ENCODE measurements around the gene ABTB1.

The ABTB1 gene

GRCh38 chr3:127678315-127678599 is 5.5 kb downstream of the ABTB1 start:
- ChIA-PET POLR2A (no interaction called here), CTCF (interaction anchor here (1.0 kb wide), 1 partner anchor 30 kb away, joined by 3 read pairs; no protein-coding TSS in a partner anchor)
- Histone ChIP-seq H3K9me3 (ENCODE audit: control insufficient read depth, insufficient read depth, low read depth, low read length) (no peaks in the 10 kb centered on the region), H3K4me3 (ENCODE audit: low read depth, low read length) (no peak overlapping the region), H3K27ac (ENCODE audit: extremely low read depth, low read depth, low read length) (no peak overlapping the region), H3K36me3 (ENCODE audit: control insufficient read depth in 2 of 2, insufficient read depth in 1 of 2, low read length in 2 of 2) (peaks cover 0 to 18% of the 10 kb centered on the region in 2 experiments; a peak in 1 of 3 replicates), H3K4me1 (ENCODE audit: control insufficient read depth, insufficient read depth, low read length) (no peaks in the 10 kb centered on the region)
- TF ChIP-seq ZSCAN18 (tag by site-specific recombination; IDR thresholded peaks at IDR 0.05): no peak
- no peak for TF ChIP-seq ZNF354C (tag by site-specific recombination; IDR thresholded peaks at IDR 0.05; ENCODE audit: borderline replicate concordance, low read depth)
- TF ChIP-seq ZNF488 (tag by site-specific recombination; IDR thresholded peaks at IDR 0.05): no peak
- TF ChIP-seq ZNF585B (tag by site-specific recombination; IDR thresholded peaks at IDR 0.05): no peak
- no peak for TF ChIP-seq ZNF501 (tag by site-specific recombination; IDR thresholded peaks at IDR 0.05)
- TF ChIP-seq ZNF148 (tag by site-specific recombination; IDR thresholded peaks at IDR 0.05; ENCODE audit: borderline replicate concordance): no peak
- no peak for TF ChIP-seq ZNF23 (tag by site-specific recombination; IDR thresholded peaks at IDR 0.05; ENCODE audit: borderline replicate concordance)
- no peak for TF ChIP-seq YY2 (tag by site-specific recombination; IDR thresholded peaks at IDR 0.05)
- no peak for TF ChIP-seq ZNF274 (IDR thresholded peaks at IDR 0.05; ENCODE audit: low read length)
- no peak for TF ChIP-seq ZNF274 (tag by site-specific recombination; IDR thresholded peaks at IDR 0.05; ENCODE audit: borderline replicate concordance)
- no peak for TF ChIP-seq ZNF513 (tag by site-specific recombination; IDR thresholded peaks at IDR 0.05)
- no peak for TF ChIP-seq SCRT1 (tag by site-specific recombination; IDR thresholded peaks at IDR 0.05; ENCODE audit: borderline replicate concordance)
- no peak for TF ChIP-seq ZNF280C (tag by site-specific recombination; IDR thresholded peaks at IDR 0.05)
- no peak for TF ChIP-seq ZNF776 (tag by site-specific recombination; IDR thresholded peaks at IDR 0.05; ENCODE audit: borderline replicate concordance)
- no peak for TF ChIP-seq ZFP69B (tag by site-specific recombination; IDR thresholded peaks at IDR 0.05)
- no peak for TF ChIP-seq ZNF423 (tag by site-specific recombination; IDR thresholded peaks at IDR 0.05)
- TF ChIP-seq ZNF530 (tag by site-specific recombination; IDR thresholded peaks at IDR 0.05; ENCODE audit: low read depth): no peak
- no peak for TF ChIP-seq ZNF398 (tag by site-specific recombination; IDR thresholded peaks at IDR 0.05)
- TF ChIP-seq ZNF140 (tag by site-specific recombination; IDR thresholded peaks at IDR 0.05): no peak

Measured in HEK293 (cell line).